GM21786 (cell line): ENCODE measurements around the gene MFAP1.
A peak's percentile ranks its signal among the peaks of the same experiment; 100 is the strongest.
"Not testable (repeated sequence)": the region's sequence is repeated elsewhere in the genome, so short reads cannot be mapped to it uniquely, and the experiment has no call there.

Experiments used
- ATAC-seq: cut with Tn5 transposase; IDR thresholded peaks from one replicate; pipeline ENCODE4 v1.9.1; 2021; ENCODE audit not compliant: unreplicated experiment

Gene MFAP1

GRCh38 chr15:43825305-43825704 lies 815 bp upstream of the MFAP1 start:
- ATAC-seq: not testable (repeated sequence)

- ATAC-seq: no peak
Measured at GRCh38 chr15:43821505-43821904, 3.0 kb downstream of the MFAP1 start.

GRCh38 chr15:43815064-43815463 lies 9.4 kb downstream of the MFAP1 start:
- not testable (repeated sequence) for ATAC-seq

- peak; percentile 77 for ATAC-seq
Measured at GRCh38 chr15:43808960-43809678, 15.4 kb downstream of the MFAP1 start.

GRCh38 chr15:43808435-43808950 lies 16.0 kb downstream of the MFAP1 start:
- ATAC-seq: no peak

- not testable (repeated sequence) for ATAC-seq
Measured at GRCh38 chr15:43802676-43803075, 21.8 kb downstream of the MFAP1 start.

GRCh38 chr15:43800286-43801141 lies 24.0 kb downstream of the MFAP1 start, which contains the start of gene HYPK:
HYPK (plus strand) TSS chr15:43800599; CDS start chr15:43800623, 24 bp downstream.
- peak; percentile 80 for ATAC-seq

- ATAC-seq: no peak
Measured at GRCh38 chr15:43799945-43800285, 24.6 kb downstream of the MFAP1 start, which contains the start of gene SERINC4. SERINC4 (minus strand) TSS chr15:43800220; CDS start chr15:43799986, 234 bp downstream.

GRCh38 chr15:43799209-43799944 lies 25.1 kb downstream of the MFAP1 start:
- ATAC-seq: no peak

- no peak for ATAC-seq
Measured at GRCh38 chr15:43796566-43796965, 27.9 kb downstream of the MFAP1 start.

GRCh38 chr15:43795997-43796396 lies 28.5 kb downstream of the MFAP1 start:
- ATAC-seq: no peak

GRCh38 chr15:43795197-43795596 lies 29.3 kb downstream of the MFAP1 start:
- ATAC-seq: no peak

GRCh38 chr15:43794269-43795037 lies 30.0 kb downstream of the MFAP1 start:
- ATAC-seq: no peak

GRCh38 chr15:43793647-43794046 lies 30.8 kb downstream of the MFAP1 start:
- ATAC-seq: no peak

- ATAC-seq: no peak
Measured at GRCh38 chr15:43792761-43793476, 31.6 kb downstream of the MFAP1 start.

- ATAC-seq: peak; percentile 78
Measured at GRCh38 chr15:43791993-43792760, 32.3 kb downstream of the MFAP1 start, which contains the start of gene SERF2. SERF2 (plus strand) TSS chr15:43792320; CDS start chr15:43792377, 57 bp downstream.

GRCh38 chr15:43789409-43789808 lies 35.1 kb downstream of the MFAP1 start:
- no peak for ATAC-seq

GRCh38 chr15:43779016-43779415 lies 45.5 kb downstream of the MFAP1 start:
- ATAC-seq: no peak
